OCI-LY7 (cell line): ENCODE measurements around the gene FBN2. TPM values are rescaled to one million over a fixed set of nuclear protein-coding genes. Genes with fewer than 3 reads are reported as not detected.

Source experiments
- BruUV-seq: library from RNA; stranded (reverse); fragments of 400-500 nt; replicated peaks from 2 replicates; lab custom pipeline; 2021; lab: Mats Ljungman, UMichigan
- CTCF ChIA-PET: fragments of 300-600 bp; sonication (Branson Sonifier 250); formaldehyde crosslinking; loops from one replicate; lab custom pipeline; 2022; ENCODE audit warnings: antibody characterized with exemption; ENCODE audit not compliant: unreplicated experiment; lab: Charles Lee
- POLR2A ChIA-PET: fragments of 300-600 bp; sonication (Branson Sonifier 250); formaldehyde crosslinking; loops from one replicate; lab custom pipeline; 2022; ENCODE audit warnings: antibody characterized with exemption; lab: Charles Lee
- DNase-seq: peaks from one replicate; pipeline ENCODE4 v3.0.0-alpha.2; 2015; ENCODE audit warnings: low spot score
- H2AFZ ChIP-seq: fragments of 200-600 bp; sonication (generic), shearing (Covaris generic); 2 replicates; pipeline ENCODE4 v1.6.1; 2014; ENCODE audit warnings: mild to moderate bottlenecking, antibody characterized with exemption, low read length, moderate library complexity
- H3K27ac ChIP-seq: fragments of 200-600 bp; sonication (generic); 2 replicates; pipeline ENCODE4 v1.5.1; 2014; ENCODE audit warnings: mixed run types, low read depth, mild to moderate bottlenecking, moderate library complexity, low read length, inconsistent platforms; ENCODE audit not compliant: poor library complexity, severe bottlenecking
- H3K36me3 ChIP-seq: fragments of 200-600 bp; sonication (generic); 2 replicates; pipeline ENCODE4 v1.6.1; 2014; ENCODE audit warnings: mild to moderate bottlenecking, antibody characterized with exemption, low read length, moderate library complexity, mixed read lengths; ENCODE audit not compliant: insufficient read depth
- H3K4me1 ChIP-seq: fragments of 200-600 bp; sonication (generic); 2 replicates; pipeline ENCODE4 v1.5.1; 2014; ENCODE audit warnings: mild to moderate bottlenecking, low read length; ENCODE audit not compliant: insufficient read depth, poor library complexity, severe bottlenecking
- H3K4me2 ChIP-seq: fragments of 200-600 bp; sonication (generic); 2 replicates; pipeline ENCODE4 v1.6.1; 2014; ENCODE audit warnings: mild to moderate bottlenecking, low read length
- H3K4me3 ChIP-seq: fragments of 200-600 bp; sonication (generic); 2 replicates; pipeline ENCODE4 v1.5.1; 2014; ENCODE audit warnings: mild to moderate bottlenecking, low read depth, low read length; ENCODE audit not compliant: poor library complexity, severe bottlenecking
- H3K79me2 ChIP-seq: fragments of 200-600 bp; sonication (generic); 2 replicates; pipeline ENCODE4 v1.6.1; 2016; ENCODE audit warnings: low read depth, mild to moderate bottlenecking, low read length, moderate library complexity, mixed read lengths; ENCODE audit not compliant: insufficient read depth
- H3K9me2 ChIP-seq: fragments of 200-600 bp; sonication (generic); 2 replicates; pipeline ENCODE4 v1.6.1; 2016; ENCODE audit warnings: mild to moderate bottlenecking, low read length, mixed read lengths; ENCODE audit not compliant: insufficient read depth
- H3K9me3 ChIP-seq: fragments of 200-600 bp; sonication (generic); 2 replicates; pipeline ENCODE4 v1.6.1; 2014; ENCODE audit warnings: mild to moderate bottlenecking, mixed run types, low read length, mixed read lengths
- H4K20me1 ChIP-seq: fragments of 200-600 bp; sonication (generic); 2 replicates; pipeline ENCODE4 v1.6.1; 2014; ENCODE audit warnings: mild to moderate bottlenecking, antibody characterized with exemption, low read length, moderate library complexity, mixed read lengths; ENCODE audit not compliant: insufficient read depth
- EZH2phosphoT487 ChIP-seq: fragments of 200-600 bp; sonication (generic); IDR thresholded peaks from 2 replicates; pipeline ENCODE4 v1.6.1; 2018; ENCODE audit warnings: low read depth, borderline replicate concordance, mild to moderate bottlenecking, mixed run types, antibody characterized with exemption, low read length, moderate library complexity, mixed read lengths
- intact Hi-C: fragments of 100-400 bp; cut with micrococcal nuclease; formaldehyde crosslinking; loops from one replicate; pipeline ENCODE4 v1.10.0; 2022; ENCODE audit not compliant: unreplicated experiment
- total RNA-seq, 2 experiments: library from RNA; depleted of rRNA in 1 of 2; stranded (reverse); fragments of >200 nt in 1 of 2; shearing (Covaris generic) in 1 of 2; gene quantifications; 2 replicates each; pipeline ENCODE4 v1.2.3, GENCODE V29; 2014 to 2022
- TF ChIP-seq, protein P1 (sequence below): fragments of 200-600 bp; sonication (generic); conservative IDR thresholded peaks from 2 replicates; pipeline ENCODE4 v1.5.1; 2014; ENCODE audit warnings: mild to moderate bottlenecking, antibody characterized with exemption, low read length, moderate library complexity, mixed read lengths

The FBN2 gene
- total RNA-seq, 2 experiments from 2014 or later, result not detected

DNA sequence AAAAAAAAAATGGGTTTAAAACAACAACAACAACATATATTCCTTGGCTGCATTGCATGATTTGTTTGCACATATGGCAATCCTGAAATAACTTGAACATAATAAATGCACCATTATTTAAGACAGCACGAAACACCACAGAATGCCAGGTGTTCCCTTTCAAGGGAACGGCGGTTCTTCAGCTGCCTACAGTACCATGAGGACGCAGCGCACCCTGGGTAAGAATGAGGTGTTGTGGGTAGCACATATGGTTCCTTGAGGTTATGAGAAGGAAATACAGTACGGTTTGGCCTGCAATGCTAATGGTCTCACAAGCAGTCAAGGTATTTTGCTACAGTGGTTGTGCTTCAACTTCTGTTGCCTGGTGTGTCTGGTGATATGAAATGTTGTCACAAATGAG is 279.7 kb downstream of the FBN2 start:
- H3K9me3 ChIP-seq, result 0 out of 2 replicates have a peak, but pooled peaks cover 3% of the 10 kb centered on the region
- TF ChIP-seq, protein P1, sequence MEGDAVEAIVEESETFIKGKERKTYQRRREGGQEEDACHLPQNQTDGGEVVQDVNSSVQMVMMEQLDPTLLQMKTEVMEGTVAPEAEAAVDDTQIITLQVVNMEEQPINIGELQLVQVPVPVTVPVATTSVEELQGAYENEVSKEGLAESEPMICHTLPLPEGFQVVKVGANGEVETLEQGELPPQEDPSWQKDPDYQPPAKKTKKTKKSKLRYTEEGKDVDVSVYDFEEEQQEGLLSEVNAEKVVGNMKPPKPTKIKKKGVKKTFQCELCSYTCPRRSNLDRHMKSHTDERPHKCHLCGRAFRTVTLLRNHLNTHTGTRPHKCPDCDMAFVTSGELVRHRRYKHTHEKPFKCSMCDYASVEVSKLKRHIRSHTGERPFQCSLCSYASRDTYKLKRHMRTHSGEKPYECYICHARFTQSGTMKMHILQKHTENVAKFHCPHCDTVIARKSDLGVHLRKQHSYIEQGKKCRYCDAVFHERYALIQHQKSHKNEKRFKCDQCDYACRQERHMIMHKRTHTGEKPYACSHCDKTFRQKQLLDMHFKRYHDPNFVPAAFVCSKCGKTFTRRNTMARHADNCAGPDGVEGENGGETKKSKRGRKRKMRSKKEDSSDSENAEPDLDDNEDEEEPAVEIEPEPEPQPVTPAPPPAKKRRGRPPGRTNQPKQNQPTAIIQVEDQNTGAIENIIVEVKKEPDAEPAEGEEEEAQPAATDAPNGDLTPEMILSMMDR, result no peak
- no peak for TF ChIP-seq EZH2phosphoT487
- H3K4me2 ChIP-seq, result no peak overlapping the region
- H3K79me2 ChIP-seq, result no peaks in the 10 kb centered on the region
- intact Hi-C loops, result no loop called here
- no peaks in the 10 kb centered on the region for H3K9me2 ChIP-seq
- CTCF ChIA-PET, result no interaction called here
- no TSS peak for BruUV-seq
- H3K27ac ChIP-seq, result no peak overlapping the region
- H3K36me3 ChIP-seq, result no peaks in the 10 kb centered on the region
- no peak overlapping the region for H3K4me3 ChIP-seq
- no peak overlapping the region for H2AFZ ChIP-seq
- H3K4me1 ChIP-seq, result no peaks in the 10 kb centered on the region
- no peaks in the 10 kb centered on the region for H4K20me1 ChIP-seq
- DNase-seq, result no peak
- POLR2A ChIA-PET, result interaction anchor here (0.7 to 0.8 kb wide), 2 partner anchors 31 to 745 kb away, joined by 3 to 4 read pairs; no protein-coding TSS in a partner anchor

GRCh38 chr5:128257076-128257475 is 281.0 kb downstream of the FBN2 start:
- no peak for DNase-seq
- Histone ChIP-seq H3K79me2 (no peaks in the 10 kb centered on the region), H3K4me3 (no peak overlapping the region), H3K4me2 (no peak overlapping the region), H3K9me2 (no peaks in the 10 kb centered on the region), H3K36me3 (no peaks in the 10 kb centered on the region), H3K27ac (no peak overlapping the region), H4K20me1 (no peaks in the 10 kb centered on the region), H2AFZ (no peak overlapping the region), H3K4me1 (no peaks in the 10 kb centered on the region), H3K9me3 (0 out of 2 replicates have a peak, but pooled peaks cover 3% of the 10 kb centered on the region)
- no peak for TF ChIP-seq EZH2phosphoT487
- TF ChIP-seq, protein P1, result no peak
- no TSS peak for BruUV-seq
- ChIA-PET CTCF (no interaction called here), POLR2A (no interaction called here)
- intact Hi-C loops, result no loop called here

- Histone ChIP-seq H3K27ac (no peak overlapping the region), H3K9me2 (no peaks in the 10 kb centered on the region), H2AFZ (no peak overlapping the region), H3K4me1 (no peaks in the 10 kb centered on the region), H3K36me3 (no peaks in the 10 kb centered on the region), H3K79me2 (no peaks in the 10 kb centered on the region), H4K20me1 (no peaks in the 10 kb centered on the region), H3K4me3 (no peak overlapping the region), H3K4me2 (no peak overlapping the region), H3K9me3 (0 out of 2 replicates have a peak, but pooled peaks cover 3% of the 10 kb centered on the region)
- POLR2A ChIA-PET, result no interaction called here
- intact Hi-C loops, result loop anchor here (2.0 kb wide), 1 partner anchor 32 kb away; no protein-coding TSS in a partner anchor
- CTCF ChIA-PET, result no interaction called here
- no peak for DNase-seq
- BruUV-seq, result no TSS peak
- TF ChIP-seq, protein P1, result no peak
- no peak for TF ChIP-seq EZH2phosphoT487
These were observed 283.3 kb downstream of the FBN2 start for GRCh38 chr5:128254789-128255188.
